Muscle of leg (tissue), 11 donors: ENCODE data around the gene CDK10. TPM values are rescaled to one million over a fixed set of nuclear protein-coding genes. Genes with fewer than 3 reads are reported as not detected.
A peak's percentile ranks its signal among the peaks of the same experiment; 100 is the strongest.

Source experiments
- DNase-seq: peaks from one replicate; pipeline ENCODE4 v3.0.0; 2013
- H3K27ac ChIP-seq: one replicate; pipeline ENCODE4 v1.5.1; 2013; ENCODE audit warnings: mild to moderate bottlenecking, low read length, control low read depth
- H3K27me3 ChIP-seq: one replicate; pipeline ENCODE4 v1.6.1; 2013; ENCODE audit warnings: low read length; ENCODE audit not compliant: control insufficient read depth, insufficient read depth
- H3K36me3 ChIP-seq: one replicate; pipeline ENCODE4 v1.6.1; 2013; ENCODE audit warnings: low read length; ENCODE audit not compliant: control insufficient read depth, insufficient read depth
- H3K4me1 ChIP-seq: one replicate; pipeline ENCODE4 v1.6.1; 2013; ENCODE audit warnings: low read length; ENCODE audit not compliant: control insufficient read depth, insufficient read depth
- H3K4me3 ChIP-seq: one replicate; pipeline ENCODE4 v1.5.1; 2013; ENCODE audit warnings: low read length, control low read depth
- H3K9me3 ChIP-seq: replicated peaks from 2 replicates; pipeline ENCODE4 v1.6.1; 2013; ENCODE audit warnings: low read depth, low read length; ENCODE audit not compliant: control insufficient read depth
- WGBS: methylation state at CpG from one replicate; pipeline ENCODE4 v1.1.5; 2013; ENCODE audit warnings: missing lambda C conversion rate; ENCODE audit not compliant: insufficient coverage; 5-methylcytosine and 5-hydroxymethylcytosine counted together
- polyA plus RNA-seq, 8 donors: library from polyadenylated mRNA; unstranded; fragments of 120-200 nt; gene quantifications; one replicate each; pipeline versions ENCODE4 v1.2.1 to v1.2.3, GENCODE V29; 2013; ENCODE audit warnings: inconsistent platforms in 1 of 8, low replicate concordance in 1 of 8; ENCODE audit not compliant: insufficient read length in 8 of 8, insufficient read depth in 1 of 8
- total RNA-seq: library from RNA; stranded (reverse); fragments of 120-200 nt; gene quantifications from one replicate; pipeline ENCODE4 v1.2.4, GENCODE V29; 2013

CDK10 gene
- total and polyA plus RNA-seq, 9 donors = 44.4 to 65.0 (median 53.9) TPM

- DNase-seq = no peak
- Histone ChIP-seq H3K4me1 (no peaks in the 10 kb centered on the region), H3K36me3 (peaks cover 59% of the 10 kb centered on the region), H3K9me3 (no peaks in the 10 kb centered on the region), H3K27ac (no peak overlapping the region), H3K27me3 (no peaks in the 10 kb centered on the region), H3K4me3 (no peak overlapping the region)
- WGBS = 94% methylated on average over 9 of the region's 12 CpGs
Observed at GRCh38 chr16:89646906-89647305, 39.6 kb upstream of the CDK10 start.

GRCh38 chr16:89651584-89651983, 34.9 kb upstream of the CDK10 start:
- 86% methylated on average over 12 of the region's 15 CpGs for WGBS
- H3K27me3 ChIP-seq = no peaks in the 10 kb centered on the region
- H3K9me3 ChIP-seq = no peaks in the 10 kb centered on the region
- peaks cover 4% of the 10 kb centered on the region for H3K4me1 ChIP-seq
- no peak overlapping the region for H3K27ac ChIP-seq
- H3K4me3 ChIP-seq = no peak overlapping the region
- H3K36me3 ChIP-seq = peaks cover 40% of the 10 kb centered on the region
- no peak for DNase-seq

- DNase-seq = no peak
- Histone ChIP-seq H3K4me1 (peaks cover 14% of the 10 kb centered on the region), H3K9me3 (no peaks in the 10 kb centered on the region), H3K27me3 (no peaks in the 10 kb centered on the region), H3K27ac (no peak overlapping the region), H3K4me3 (no peak overlapping the region), H3K36me3 (peaks cover 27% of the 10 kb centered on the region)
- 87% methylated on average over 6 of the region's 10 CpGs for WGBS
Observed at GRCh38 chr16:89653656-89654295, 32.7 kb upstream of the CDK10 start.

GRCh38 chr16:89655062-89655643, 31.3 kb upstream of the CDK10 start:
- Histone ChIP-seq H3K27ac (no peak overlapping the region), H3K4me3 (no peak overlapping the region), H3K4me1 (peaks cover 17% of the 10 kb centered on the region), H3K36me3 (peaks cover 24% of the 10 kb centered on the region), H3K9me3 (no peaks in the 10 kb centered on the region), H3K27me3 (no peaks in the 10 kb centered on the region)
- DNase-seq = no peak
- WGBS = 93% methylated on average over 7 of the region's 10 CpGs

GRCh38 chr16:89656435-89657121, 29.9 kb upstream of the CDK10 start:
- no peak for DNase-seq
- no peak overlapping the region for H3K27ac ChIP-seq
- H3K27me3 ChIP-seq = no peaks in the 10 kb centered on the region
- WGBS = 31% methylated on average over 29 of the region's 32 CpGs
- peaks cover 21% of the 10 kb centered on the region for H3K36me3 ChIP-seq
- H3K4me3 ChIP-seq = peak overlapping the region; percentile 91
- peaks cover 17% of the 10 kb centered on the region for H3K4me1 ChIP-seq
- H3K9me3 ChIP-seq = no peaks in the 10 kb centered on the region

- H3K27ac ChIP-seq = peak within 1 kb of the TSS; percentile 42
- H3K4me1 ChIP-seq = peaks cover 17% of the 10 kb centered on the region
- DNase-seq = peak; percentile 93
- H3K9me3 ChIP-seq = no peaks in the 10 kb centered on the region
- peak within 1 kb of the TSS; percentile 91 for H3K4me3 ChIP-seq
- under 1% methylated on average over 98 of the region's 99 CpGs for WGBS
- peaks cover 16% of the 10 kb centered on the region for H3K36me3 ChIP-seq
- no peaks in the 10 kb centered on the region for H3K27me3 ChIP-seq
Observed at GRCh38 chr16:89657442-89658220, 28.9 kb upstream of the CDK10 start, which contains the start of the genes CHMP1A and SPATA33. Gene CHMP1A (minus strand): TSS chr16:89657708. CDS start chr16:89657588, 120 bp downstream. Gene SPATA33 (plus strand): TSS chr16:89657836. CDS start chr16:89657912, 76 bp downstream.

DNA sequence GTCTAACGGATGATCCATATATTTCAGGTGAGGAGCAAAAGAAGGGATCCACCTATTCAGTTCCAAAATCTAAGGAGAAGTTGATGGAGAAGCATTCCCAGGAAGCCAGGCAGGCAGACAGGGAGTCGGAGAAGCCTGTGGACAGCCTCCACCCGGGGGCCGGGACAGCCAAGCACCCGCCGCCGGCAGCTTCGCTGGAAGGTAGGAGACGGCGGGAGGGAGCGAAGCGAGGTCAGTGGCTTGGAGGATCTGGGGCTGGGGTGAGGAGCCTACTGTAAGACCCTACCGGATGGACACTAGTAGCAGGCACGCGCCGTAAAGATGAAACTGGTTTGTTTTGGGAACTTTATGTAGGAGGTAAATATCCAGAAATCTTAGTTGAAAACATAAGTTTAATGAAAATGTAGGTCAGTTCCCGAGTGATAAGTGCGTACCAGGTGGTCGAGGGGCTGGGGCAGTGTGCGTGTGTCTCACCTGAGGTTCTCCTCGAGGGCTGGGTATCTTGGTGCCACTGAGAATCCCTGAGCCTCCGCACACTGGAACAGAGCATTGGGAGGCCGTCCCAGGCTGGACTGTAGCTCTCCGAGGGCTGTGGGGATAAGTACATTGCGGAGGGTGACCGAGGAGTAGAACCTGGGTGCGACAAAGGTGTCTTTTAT, 28.1 kb upstream of the CDK10 start:
- H3K27ac ChIP-seq = peak overlapping the region; percentile 42
- no peak for DNase-seq
- no peaks in the 10 kb centered on the region for H3K27me3 ChIP-seq
- H3K4me3 ChIP-seq = peak overlapping the region; percentile 91
- WGBS = 15% methylated on average over 27 of the region's 27 CpGs
- H3K36me3 ChIP-seq = peaks cover 17% of the 10 kb centered on the region
- no peaks in the 10 kb centered on the region for H3K9me3 ChIP-seq
- peaks cover 17% of the 10 kb centered on the region for H3K4me1 ChIP-seq

- peaks cover 22% of the 10 kb centered on the region for H3K36me3 ChIP-seq
- H3K4me1 ChIP-seq = peaks cover 17% of the 10 kb centered on the region
- no peak overlapping the region for H3K27ac ChIP-seq
- 87% methylated on average over 5 of the region's 7 CpGs for WGBS
- H3K4me3 ChIP-seq = no peak overlapping the region
- no peak for DNase-seq
- no peaks in the 10 kb centered on the region for H3K9me3 ChIP-seq
- H3K27me3 ChIP-seq = no peaks in the 10 kb centered on the region
Observed at GRCh38 chr16:89660146-89660545, 26.3 kb upstream of the CDK10 start.

- H3K27ac ChIP-seq = no peak overlapping the region
- H3K4me3 ChIP-seq = no peak overlapping the region
Observed at GRCh38 chr16:89661215-89661614, 25.3 kb upstream of the CDK10 start.

More at GRCh38 chr16:89661215-89661614, 25.3 kb upstream of the CDK10 start:
- WGBS = no CpG with 5 or more reads among the region's 9 CpGs
- H3K27me3 ChIP-seq = no peaks in the 10 kb centered on the region
- H3K9me3 ChIP-seq = no peaks in the 10 kb centered on the region
- H3K4me1 ChIP-seq = peaks cover 17% of the 10 kb centered on the region
- DNase-seq = no peak
- H3K36me3 ChIP-seq = peaks cover 22% of the 10 kb centered on the region
